KG1 (cell line): ENCODE results near the gene AMDHD2.
"Not testable (repeated sequence)": the region's sequence is repeated elsewhere in the genome, so short reads cannot be mapped to it uniquely, and the experiment has no call there.

Experiments
- DNase-seq: peaks from one replicate; lab custom pipeline; 2025; lab: John Stamatoyannopoulos, UW

The AMDHD2 gene

DNA sequence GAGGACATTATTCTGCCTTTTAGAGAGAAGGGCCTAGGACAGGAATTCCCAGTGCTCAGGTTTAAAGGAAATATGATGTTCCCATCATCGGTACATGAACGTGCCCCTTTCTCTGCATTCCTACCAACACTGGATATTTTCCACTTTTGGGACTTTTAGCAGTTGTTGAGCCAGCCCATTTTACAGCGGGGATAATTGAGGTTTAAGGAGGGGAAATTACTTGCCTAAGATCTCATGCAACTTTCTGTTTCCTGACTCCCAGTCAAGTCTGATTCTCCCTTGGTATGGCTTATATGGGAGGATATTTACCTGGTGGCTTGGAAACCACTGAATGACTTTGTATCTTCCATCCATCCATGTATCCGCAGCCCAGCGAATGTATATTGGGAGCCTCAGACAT is 14.2 kb downstream of the AMDHD2 start:
- DNase-seq, result not testable (repeated sequence)

DNA sequence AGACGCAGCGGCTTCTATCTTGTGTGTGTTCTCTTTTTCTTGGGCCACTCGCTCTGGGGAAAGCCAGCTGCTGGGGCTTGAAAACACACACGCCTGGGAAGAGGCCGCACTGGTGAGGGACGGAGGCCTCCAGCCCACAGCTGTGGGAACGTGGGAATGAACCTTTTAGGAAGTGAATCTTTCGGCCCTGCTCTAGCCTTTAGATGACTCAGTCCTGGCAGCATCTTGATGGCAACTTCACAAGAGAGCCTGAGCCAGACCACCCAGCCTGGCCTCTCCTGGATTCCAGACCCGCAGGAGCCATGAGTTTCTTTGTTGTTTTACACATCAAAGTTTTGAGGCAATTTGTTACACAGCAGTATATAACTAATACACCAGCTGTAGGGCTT is 15.4 kb downstream of the AMDHD2 start:
- DNase-seq, result no peak

- DNase-seq, result peak; percentile 86
Observed at GRCh38 chr16:2537451-2538379, 17.5 kb downstream of the AMDHD2 start, which contains the start of gene PDPK1. PDPK1 (plus strand) TSS chr16:2538021; CDS start chr16:2538113, 92 bp downstream.

- DNase-seq, result not testable (repeated sequence)
Observed at GRCh38 chr16:2539192-2539844, 19.1 kb downstream of the AMDHD2 start.

DNA sequence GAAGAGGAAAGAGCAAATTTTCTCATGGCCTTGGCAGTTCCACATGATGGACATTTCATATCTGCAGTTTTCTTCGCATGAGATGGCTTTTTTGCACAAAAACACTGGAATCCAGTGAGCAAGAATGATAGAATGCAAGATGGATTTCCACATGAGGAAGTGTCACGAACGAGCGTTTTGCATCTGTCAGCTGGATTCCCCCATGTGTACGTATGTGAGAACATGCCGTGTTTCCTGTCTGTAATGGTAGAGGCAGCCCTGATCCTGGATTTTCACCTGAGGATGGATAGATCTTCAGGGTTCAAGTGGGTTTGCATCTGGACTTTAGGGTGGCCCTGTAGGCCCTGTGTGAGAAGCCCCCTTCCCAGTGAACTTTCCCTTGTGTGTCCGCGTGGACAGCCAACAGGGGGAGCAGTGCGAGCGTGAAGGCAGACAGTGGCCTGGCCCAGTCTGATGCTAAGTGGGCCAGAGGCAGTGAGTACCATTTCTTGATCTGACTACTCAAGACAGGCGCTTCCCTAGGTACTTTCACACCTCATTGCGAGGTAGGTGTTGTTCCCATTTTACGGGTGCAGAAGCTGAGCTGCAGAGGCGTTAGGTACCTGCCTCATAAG is 19.8 kb downstream of the AMDHD2 start:
- not testable (repeated sequence) for DNase-seq

- DNase-seq, result not testable (repeated sequence)
Observed at GRCh38 chr16:2540912-2541311, 20.7 kb downstream of the AMDHD2 start.

DNA sequence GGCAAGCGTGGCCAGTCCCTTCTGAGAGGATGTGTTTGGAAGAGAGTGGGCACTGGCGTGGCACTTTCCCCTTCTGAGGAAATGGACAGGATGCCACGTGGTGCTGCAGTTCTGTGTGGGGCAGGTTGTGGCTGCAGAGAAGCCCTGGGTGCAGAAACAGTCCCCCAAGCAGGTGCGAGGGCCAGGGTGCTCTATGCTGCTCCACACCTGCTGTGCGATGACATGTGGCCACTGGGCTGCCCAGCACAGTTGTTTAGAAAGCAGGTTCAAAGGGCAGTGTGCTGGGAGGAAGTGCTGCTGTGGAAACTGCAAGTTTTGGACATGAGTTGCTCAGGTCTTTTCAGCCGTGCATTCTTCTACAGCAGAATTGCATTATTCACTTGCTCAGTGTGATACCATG is 21.2 kb downstream of the AMDHD2 start:
- not testable (repeated sequence) for DNase-seq

- not testable (repeated sequence) for DNase-seq
Observed at GRCh38 chr16:2543771-2544170, 23.6 kb downstream of the AMDHD2 start.

DNA sequence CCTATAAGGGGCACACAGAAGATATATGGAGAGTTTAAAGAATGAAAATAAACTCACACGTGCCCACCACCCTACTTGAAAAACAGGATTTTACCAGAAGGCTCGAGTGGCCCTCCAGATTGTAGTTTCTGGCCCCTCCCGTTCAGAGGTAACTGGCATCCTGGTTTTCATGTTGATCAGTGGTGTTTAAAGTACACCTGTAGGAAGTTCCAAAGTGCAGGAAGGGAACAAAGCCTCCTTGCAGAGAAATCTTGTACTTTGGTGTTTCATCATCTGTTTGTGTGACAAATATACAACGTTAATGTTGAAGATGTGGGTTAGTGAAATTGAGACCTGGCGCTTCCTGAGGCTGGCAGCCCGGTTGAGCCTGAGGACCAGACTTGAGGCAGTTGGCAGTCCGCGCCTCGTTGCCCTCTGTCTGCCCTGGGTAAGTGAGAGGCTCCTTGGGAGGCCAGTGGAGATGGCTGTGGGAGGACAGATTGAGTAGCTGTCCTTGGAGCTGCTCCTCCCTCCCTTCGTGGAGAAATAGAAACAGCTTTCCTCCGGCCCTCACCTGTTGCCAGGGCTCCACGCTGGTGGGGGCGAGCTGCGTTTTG is 30.2 kb downstream of the AMDHD2 start:
- not testable (repeated sequence) for DNase-seq

DNA sequence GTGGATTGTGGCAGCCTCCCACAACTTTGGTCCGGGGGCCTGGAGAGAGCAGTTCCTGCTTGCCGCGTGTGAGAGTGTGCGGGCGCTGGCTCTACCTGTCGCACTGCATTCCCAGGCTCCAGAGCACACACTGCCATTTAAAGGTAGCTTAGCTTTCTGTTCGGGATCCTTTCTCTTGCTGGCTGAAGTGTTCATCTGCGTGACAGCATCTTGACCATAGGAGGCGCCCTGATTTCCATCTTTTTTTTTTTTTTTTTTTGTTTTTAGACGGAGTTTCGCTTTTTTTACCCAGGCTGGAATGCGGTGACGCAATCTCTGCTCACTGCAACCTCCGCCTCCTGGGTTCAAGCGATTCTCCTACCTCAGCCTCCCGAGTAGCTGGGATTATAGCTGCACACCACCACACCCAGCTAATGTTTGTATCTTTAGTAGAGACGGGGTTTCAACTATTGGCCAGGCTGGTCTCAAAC is 31.3 kb downstream of the AMDHD2 start:
- not testable (repeated sequence) for DNase-seq

GRCh38 chr16:2554709-2555425 is 34.7 kb downstream of the AMDHD2 start:
- DNase-seq, result not testable (repeated sequence)

DNA sequence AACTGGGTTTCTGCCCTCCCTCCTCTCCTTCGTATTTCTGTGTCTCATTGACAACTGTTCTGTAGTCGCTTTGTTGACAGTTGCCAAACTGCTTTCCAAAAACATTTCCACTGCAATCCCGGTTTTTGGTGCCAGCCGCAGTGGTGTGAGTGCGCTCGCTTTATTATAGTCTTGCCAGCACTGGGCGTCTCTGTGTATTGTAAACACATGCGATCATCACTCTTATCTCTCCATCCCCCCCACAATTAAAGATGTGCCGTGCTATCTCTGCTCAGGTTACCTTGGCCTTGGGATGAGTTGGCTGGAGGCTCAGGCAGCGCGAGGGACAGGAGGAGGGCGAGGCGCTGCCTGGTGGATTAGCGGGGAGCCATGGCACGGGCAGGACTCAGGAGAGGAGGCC is 37.0 kb downstream of the AMDHD2 start:
- DNase-seq, result not testable (repeated sequence)

DNA sequence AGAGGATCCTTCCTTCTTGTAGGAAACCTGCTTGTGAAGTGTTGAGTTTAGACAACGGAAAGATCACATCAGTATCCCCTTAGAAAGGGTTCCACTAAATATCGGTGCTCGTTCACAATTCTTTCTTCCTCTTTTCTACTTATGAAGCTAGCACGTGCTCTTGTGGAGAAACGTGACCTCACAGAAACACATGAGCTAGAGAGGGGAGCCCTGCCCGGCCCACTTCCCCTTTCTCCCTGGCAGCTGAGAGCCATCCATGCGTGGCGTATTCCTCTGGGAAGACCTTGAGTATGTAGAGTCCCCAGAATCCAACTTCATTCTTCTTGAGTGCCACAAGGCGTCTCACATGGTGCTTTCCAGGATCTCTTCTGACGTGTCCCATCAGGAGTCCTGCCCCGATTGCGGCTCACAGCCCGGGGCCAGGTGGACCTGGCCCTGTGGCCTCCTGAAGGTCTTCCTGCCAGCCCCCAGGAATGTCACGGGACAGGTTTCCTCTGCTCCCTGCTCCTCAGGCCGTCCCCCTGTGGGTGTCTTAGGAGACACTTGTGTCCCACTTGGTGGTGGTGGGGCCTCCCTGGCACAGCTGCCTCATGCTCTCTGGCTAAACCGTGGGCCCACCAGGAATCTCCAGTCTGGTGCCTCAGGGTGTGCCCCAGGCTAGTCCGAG is 40.1 kb downstream of the AMDHD2 start:
- DNase-seq, result not testable (repeated sequence)

GRCh38 chr16:2560798-2561133 is 40.6 kb downstream of the AMDHD2 start:
- DNase-seq, result not testable (repeated sequence)

- not testable (repeated sequence) for DNase-seq
Observed at GRCh38 chr16:2567506-2567905, 47.3 kb downstream of the AMDHD2 start.

- DNase-seq, result not testable (repeated sequence)
Observed at GRCh38 chr16:2568573-2568972, 48.4 kb downstream of the AMDHD2 start.

DNA sequence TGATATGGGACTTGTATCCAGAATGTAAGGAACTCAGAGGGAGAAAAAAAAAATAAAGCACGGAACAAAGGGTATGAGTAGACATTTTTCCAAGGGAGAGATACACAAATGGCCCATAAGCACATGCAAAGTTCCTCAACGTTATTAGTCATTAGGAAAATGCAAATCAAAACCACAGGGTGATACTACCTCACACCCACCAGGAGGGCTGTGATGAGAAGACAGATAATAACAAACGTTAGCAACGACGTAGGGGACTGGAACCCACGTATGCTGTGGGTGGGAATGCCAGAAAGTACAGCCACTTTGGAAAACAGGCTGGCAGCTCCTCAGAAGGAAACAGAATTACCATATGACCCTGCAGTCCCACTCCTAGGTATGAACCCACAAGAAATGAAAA is 52.5 kb downstream of the AMDHD2 start:
- DNase-seq, result not testable (repeated sequence)

- not testable (repeated sequence) for DNase-seq
Observed at GRCh38 chr16:2575839-2576238, 55.7 kb downstream of the AMDHD2 start.

- DNase-seq, result not testable (repeated sequence)
Observed at GRCh38 chr16:2577044-2577443, 56.9 kb downstream of the AMDHD2 start.

- DNase-seq, result not testable (repeated sequence)
Observed at GRCh38 chr16:2578905-2579304, 58.7 kb downstream of the AMDHD2 start.

- DNase-seq, result not testable (repeated sequence)
Observed at GRCh38 chr16:2580143-2580542, 60.0 kb downstream of the AMDHD2 start.
